Mesendoderm (in vitro differentiated cells): ENCODE results near the gene SPART.
"Not testable (repeated sequence)": the region's sequence is repeated elsewhere in the genome, so short reads cannot be mapped to it uniquely, and the experiment has no call there.

Experiments
- DNase-seq: peaks from one replicate; pipeline ENCODE4 v3.0.0; 2013
- H2AK5ac ChIP-seq: 2 replicates; pipeline ENCODE4 v1.6.1; 2013; ENCODE audit warnings: low read length, inconsistent platforms
- H2BK120ac ChIP-seq: 2 replicates; pipeline ENCODE4 v1.6.1; 2013; ENCODE audit warnings: low read depth, mild to moderate bottlenecking, low read length, moderate library complexity, mixed read lengths
- H2BK15ac ChIP-seq: replicated peaks from 2 replicates; pipeline ENCODE4 v1.6.1; 2013; ENCODE audit warnings: low read depth, mild to moderate bottlenecking, moderate library complexity
- H2BK5ac ChIP-seq: 2 replicates; pipeline ENCODE4 v1.6.1; 2013; ENCODE audit warnings: low read length, inconsistent platforms
- H3K18ac ChIP-seq: 2 replicates; pipeline ENCODE4 v1.6.1; 2013; ENCODE audit warnings: mild to moderate bottlenecking, low read length, mixed read lengths
- H3K23ac ChIP-seq: one replicate; pipeline ENCODE4 v1.6.1; 2013; ENCODE audit warnings: low read length
- H3K27ac ChIP-seq: 2 replicates; pipeline ENCODE4 v1.5.1; 2013; ENCODE audit warnings: low read depth, mild to moderate bottlenecking, inconsistent platforms, low read length, moderate library complexity
- H3K27me3 ChIP-seq: 2 replicates; pipeline ENCODE4 v1.6.1; 2013; ENCODE audit warnings: low read length, control low read depth, mild to moderate bottlenecking, inconsistent platforms; ENCODE audit not compliant: insufficient read depth, poor library complexity
- H3K36me3 ChIP-seq: 2 replicates; pipeline ENCODE4 v1.6.1; 2013; ENCODE audit warnings: low read length, inconsistent platforms; ENCODE audit not compliant: control insufficient read depth, insufficient read depth
- H3K4ac ChIP-seq: one replicate; pipeline ENCODE4 v1.6.1; 2013; ENCODE audit warnings: low read depth, mild to moderate bottlenecking, low read length, moderate library complexity
- H3K4me1 ChIP-seq: 2 replicates; pipeline ENCODE4 v1.6.1; 2013; ENCODE audit warnings: low read depth, low read length, inconsistent platforms; ENCODE audit not compliant: control insufficient read depth
- H3K4me2 ChIP-seq: 2 replicates; pipeline ENCODE4 v1.6.1; 2013; ENCODE audit warnings: low read length
- H3K4me3 ChIP-seq: 2 replicates; pipeline ENCODE4 v1.5.1; 2013; ENCODE audit warnings: mild to moderate bottlenecking, low read length
- H3K56ac ChIP-seq: one replicate; pipeline ENCODE4 v1.6.1; 2013; ENCODE audit warnings: low read length
- H3K79me1 ChIP-seq: 2 replicates; pipeline ENCODE4 v1.6.1; 2013; ENCODE audit warnings: low read length, inconsistent platforms
- H3K79me2 ChIP-seq: 2 replicates; pipeline ENCODE4 v1.6.1; 2013; ENCODE audit warnings: mild to moderate bottlenecking, low read length; ENCODE audit not compliant: control insufficient read depth, insufficient read depth
- H3K9ac ChIP-seq: 2 replicates; pipeline ENCODE4 v1.6.1; 2013; ENCODE audit warnings: low read length, inconsistent platforms
- H4K5ac ChIP-seq: one replicate; pipeline ENCODE4 v1.6.1; 2013; ENCODE audit warnings: low read length
- H4K8ac ChIP-seq: one replicate; pipeline ENCODE4 v1.6.1; 2013; ENCODE audit warnings: low read depth, mild to moderate bottlenecking, control low read depth, low read length, moderate library complexity
- WGBS: extraction: QIAGEN DNeasy Blood & Tissue Kit; methylation state at CpG from one replicate; pipeline ENCODE4 v1.1.7; 2013; ENCODE audit warnings: low lambda C conversion rate, missing lambda C conversion rate; ENCODE audit not compliant: insufficient coverage; ENCODE audit errors: extremely low coverage; 5-methylcytosine and 5-hydroxymethylcytosine counted together

The SPART gene

DNA sequence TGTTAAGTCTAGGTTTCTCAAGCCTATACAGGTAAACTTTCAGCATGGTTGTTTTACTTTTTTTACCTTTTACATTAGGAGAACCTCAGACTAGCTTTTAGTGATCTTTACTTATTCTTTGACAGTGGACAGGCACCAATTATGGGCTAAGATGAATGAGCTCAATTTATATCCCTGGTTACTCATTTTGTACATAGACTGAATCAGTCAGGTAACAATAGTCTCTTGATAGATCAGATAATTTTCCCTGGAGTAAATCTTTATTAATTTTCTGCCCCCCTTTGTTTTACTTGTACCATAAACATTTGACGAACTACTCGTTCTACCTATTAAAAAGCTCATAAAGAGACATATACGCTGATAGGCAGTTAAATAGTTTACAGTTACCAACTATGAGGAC, 22.8 kb downstream of the SPART start:
- no CpG with 5 or more reads among the region's 3 CpGs for WGBS
- Histone ChIP-seq H3K23ac (no peak overlapping the region), H3K36me3 (no peaks in the 10 kb centered on the region), H3K4me2 (no peak overlapping the region), H4K8ac (no peak overlapping the region), H3K79me1 (no peaks in the 10 kb centered on the region), H3K27ac (peak overlapping the region; percentile 99), H4K5ac (no peak overlapping the region), H3K4me1 (peaks cover 17% of the 10 kb centered on the region), H2BK120ac (peak overlapping the region; percentile 65), H3K18ac (peak overlapping the region; percentile 32), H3K4ac (peak overlapping the region; percentile 81), H3K27me3 (no peaks in the 10 kb centered on the region), H2AK5ac (peak overlapping the region; percentile 48), H3K79me2 (no peaks in the 10 kb centered on the region), H3K9ac (no peak overlapping the region), H2BK15ac (peak overlapping the region; percentile 87), H3K4me3 (no peak overlapping the region), H2BK5ac (peak overlapping the region; percentile 76), H3K56ac (peak overlapping the region; percentile 78)
- DNase-seq = no peak

DNA sequence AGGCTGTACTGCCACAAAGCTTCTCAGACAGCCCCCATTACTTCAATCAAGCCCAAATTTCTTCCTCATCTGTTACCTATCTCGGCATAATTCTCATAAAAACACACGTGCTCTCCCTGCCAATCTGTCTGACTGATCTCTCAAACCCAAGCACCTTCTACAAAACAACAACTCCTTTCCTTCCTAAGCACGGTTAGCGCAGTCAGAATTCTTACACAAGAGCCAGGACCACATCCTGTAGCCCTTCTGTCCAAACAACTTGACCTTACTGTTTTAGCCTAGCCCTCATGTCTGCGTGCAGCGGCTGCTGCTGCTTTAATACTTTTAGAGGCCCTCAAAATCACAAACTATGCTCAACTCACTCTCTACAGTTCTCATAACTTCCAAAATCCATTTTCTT, 26.4 kb downstream of the SPART start:
- not testable (repeated sequence) for H3K27me3 ChIP-seq, DNase-seq
- WGBS = no CpG with 5 or more reads among the region's 6 CpGs

DNA sequence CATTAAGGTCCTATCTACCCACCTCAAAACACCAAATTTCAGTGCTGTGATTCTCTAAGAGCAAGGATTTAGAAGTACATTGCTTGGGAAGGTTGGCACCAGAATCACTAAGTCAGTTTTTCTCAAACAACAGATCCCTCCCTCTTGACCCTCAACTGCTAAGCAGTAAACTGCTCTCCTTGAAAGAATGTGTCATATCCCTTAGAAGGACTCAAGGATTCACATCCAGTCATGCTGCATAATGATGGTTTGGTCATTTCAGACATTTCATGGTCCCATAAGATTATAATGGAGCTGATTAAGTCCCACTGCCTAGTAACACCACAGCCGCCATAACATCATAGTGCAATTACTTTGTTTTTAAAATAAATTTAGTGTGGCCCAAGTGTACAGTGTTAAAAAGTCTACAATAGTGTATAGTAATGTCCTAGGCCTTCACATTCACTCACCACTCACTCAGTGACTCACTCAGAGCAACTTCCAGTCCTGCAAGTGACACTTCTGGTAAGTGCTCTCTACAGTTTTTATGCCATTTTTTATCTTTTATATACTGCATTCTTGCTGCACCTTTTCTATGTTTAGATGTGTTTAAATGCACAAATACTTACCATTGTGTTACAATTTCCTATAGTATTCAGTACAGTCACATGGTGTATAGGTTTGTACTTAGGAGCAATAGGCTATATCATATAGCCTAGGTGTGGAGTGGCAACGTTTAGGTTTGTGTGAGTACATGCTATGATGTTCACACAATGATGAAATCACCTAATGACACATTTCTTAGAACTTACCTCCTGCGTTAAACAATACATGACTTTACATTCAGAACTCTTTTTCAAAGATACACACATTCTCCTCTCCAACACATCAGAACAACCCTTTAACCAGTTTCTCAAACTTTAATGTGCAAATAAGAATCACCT, 32.9 kb downstream of the SPART start:
- no peak overlapping the region for H3K4ac ChIP-seq
- no peak overlapping the region for H3K9ac ChIP-seq
- no peak overlapping the region for H2BK15ac ChIP-seq
- no peak overlapping the region for H3K4me3 ChIP-seq
- no peak overlapping the region for H2BK5ac ChIP-seq
- no peak overlapping the region for H3K23ac ChIP-seq
- no peak overlapping the region for H4K8ac ChIP-seq
- no peaks in the 10 kb centered on the region for H3K79me2 ChIP-seq
- H3K27ac ChIP-seq = no peak overlapping the region
- DNase-seq = no peak
- no peaks in the 10 kb centered on the region for H3K4me1 ChIP-seq
- H3K18ac ChIP-seq = no peak overlapping the region
- no peaks in the 10 kb centered on the region for H3K79me1 ChIP-seq
- no peaks in the 10 kb centered on the region for H3K27me3 ChIP-seq
- H3K4me2 ChIP-seq = no peak overlapping the region
- no peak overlapping the region for H2AK5ac ChIP-seq
- no peak overlapping the region for H2BK120ac ChIP-seq
- peaks cover 4% of the 10 kb centered on the region for H3K36me3 ChIP-seq
- no CpG with 5 or more reads among the region's 3 CpGs for WGBS
- H4K5ac ChIP-seq = no peak overlapping the region
- no peak overlapping the region for H3K56ac ChIP-seq

More for the DNA sequence above, 26.4 kb downstream of the SPART start:
- H3K27ac ChIP-seq, H3K18ac ChIP-seq, H3K9ac ChIP-seq, H2BK5ac ChIP-seq, H3K79me1 ChIP-seq, H3K4me3 ChIP-seq, H3K56ac ChIP-seq, H4K5ac ChIP-seq, H3K79me2 ChIP-seq, H3K4me2 ChIP-seq, H2BK120ac ChIP-seq, H3K4ac ChIP-seq, H3K23ac ChIP-seq, H4K8ac ChIP-seq, H2AK5ac ChIP-seq, H2BK15ac ChIP-seq, H3K36me3 ChIP-seq: not testable (repeated sequence)
- peaks cover 15% of the 10 kb centered on the region for H3K4me1 ChIP-seq

DNA sequence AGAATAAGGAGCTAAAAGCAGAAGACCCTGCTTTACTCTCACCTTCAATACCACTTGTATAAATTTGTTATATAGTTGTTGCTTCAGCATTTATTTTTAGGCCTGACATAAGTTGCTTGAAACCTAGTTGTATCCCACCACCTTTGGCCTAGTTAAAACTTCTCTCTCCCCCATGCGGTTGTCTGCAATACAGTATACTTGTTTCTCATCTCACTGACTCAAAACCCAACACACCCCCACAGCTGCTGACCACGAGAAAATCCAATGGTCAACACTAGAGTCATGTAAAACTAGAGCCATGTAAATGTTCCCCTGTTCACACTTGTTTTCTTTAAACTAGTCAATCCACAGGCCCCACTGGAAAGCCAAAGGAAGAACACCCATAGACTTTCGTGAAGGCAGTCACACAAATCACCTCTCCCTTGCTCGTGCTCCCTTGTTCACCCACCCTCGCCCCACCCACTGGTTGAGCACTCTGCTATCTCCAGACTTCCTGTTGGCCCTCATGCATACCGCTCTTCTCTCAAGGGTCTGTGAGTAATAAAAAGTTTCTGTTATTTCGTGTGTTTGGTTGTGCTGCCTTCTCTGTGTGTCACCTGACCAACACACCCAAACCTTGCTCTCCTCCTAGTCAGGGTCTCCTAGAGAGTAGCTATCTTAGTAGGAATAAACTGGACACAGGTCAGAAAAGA, 35.6 kb downstream of the SPART start:
- H3K4me1 ChIP-seq = no peaks in the 10 kb centered on the region
- WGBS = no CpG with 5 or more reads among the region's 7 CpGs
- H2BK120ac ChIP-seq = no peak overlapping the region
- H4K8ac ChIP-seq = no peak overlapping the region
- no peak overlapping the region for H2BK5ac ChIP-seq
- no peak overlapping the region for H2BK15ac ChIP-seq
- H2AK5ac ChIP-seq = no peak overlapping the region
- H3K4me3 ChIP-seq = no peak overlapping the region
- no peaks in the 10 kb centered on the region for H3K79me1 ChIP-seq
- H3K18ac ChIP-seq = no peak overlapping the region
- no peak overlapping the region for H3K27ac ChIP-seq
- H3K23ac ChIP-seq = no peak overlapping the region
- no peak overlapping the region for H3K9ac ChIP-seq
- DNase-seq = no peak
- H3K4ac ChIP-seq = no peak overlapping the region
- no peaks in the 10 kb centered on the region for H3K79me2 ChIP-seq
- no peak overlapping the region for H3K4me2 ChIP-seq
- no peak overlapping the region for H3K56ac ChIP-seq
- no peak overlapping the region for H4K5ac ChIP-seq
- H3K36me3 ChIP-seq = peaks cover 2% of the 10 kb centered on the region
- H3K27me3 ChIP-seq = no peaks in the 10 kb centered on the region

DNA sequence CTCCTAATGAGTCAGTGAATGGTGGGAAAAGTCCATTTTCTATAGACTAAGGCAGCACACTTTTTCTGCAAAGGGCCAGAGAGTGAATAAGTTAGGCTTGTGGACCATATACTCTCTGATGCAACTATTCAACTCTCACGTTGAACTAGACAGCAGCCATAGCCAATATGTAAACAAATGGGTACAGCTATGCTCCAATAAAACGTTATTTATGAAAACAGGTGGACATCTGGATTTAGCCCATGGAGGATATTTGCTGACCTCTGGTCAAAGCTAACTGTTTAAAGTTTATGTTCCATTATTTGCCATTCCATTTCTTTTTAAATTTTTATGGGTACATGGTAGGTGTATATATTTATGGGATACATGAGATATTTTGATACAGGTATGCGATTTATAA, 43.9 kb downstream of the SPART start:
- Histone ChIP-seq H3K27ac (no peak overlapping the region), H3K4ac (no peak overlapping the region), H3K4me1 (no peaks in the 10 kb centered on the region), H4K5ac (no peak overlapping the region), H3K9ac (no peak overlapping the region), H2BK120ac (no peak overlapping the region), H3K23ac (no peak overlapping the region), H2BK5ac (no peak overlapping the region), H3K4me3 (no peak overlapping the region), H3K27me3 (no peaks in the 10 kb centered on the region), H2AK5ac (no peak overlapping the region), H3K79me2 (no peaks in the 10 kb centered on the region), H3K79me1 (no peaks in the 10 kb centered on the region), H3K56ac (no peak overlapping the region), H3K4me2 (no peak overlapping the region), H2BK15ac (no peak overlapping the region), H3K36me3 (no peaks in the 10 kb centered on the region), H3K18ac (no peak overlapping the region), H4K8ac (no peak overlapping the region)
- no peak for DNase-seq
- no CpG with 5 or more reads among the region's 3 CpGs for WGBS
